Stomach (tissue), 9 donors: ENCODE data around the gene CD58. TPM values are rescaled to one million over a fixed set of nuclear protein-coding genes. Genes with fewer than 3 reads are reported as not detected.

Experiments used
- DNase-seq, 2 donors: peaks; one replicate each; pipeline versions ENCODE4 v3.0.0 to v3.0.0-alpha.2; 2013 to 2019
- H3K27ac ChIP-seq, 5 donors: fragments of 200-600 bp in 4 of 5; sonication (generic) in 4 of 5; one replicate each; pipeline ENCODE4 v1.5.1; 2013 to 2019; ENCODE audit warnings: mild to moderate bottlenecking in 1 of 5, moderate library complexity in 1 of 5
- H3K27me3 ChIP-seq, 3 donors: fragments of 200-600 bp; sonication (generic); one replicate each; pipeline ENCODE4 v1.5.1; 2017 to 2019; ENCODE audit warnings: mixed run types in 1 of 3
- H3K36me3 ChIP-seq, 4 donors: fragments of 200-600 bp; sonication (generic); 1 replicate in 3 of 4; 2 replicates in 1 of 4; pipeline ENCODE4 v1.5.1; 2016 to 2019
- H3K4me1 ChIP-seq, 4 donors: fragments of 200-600 bp; sonication (generic); one replicate each; pipeline ENCODE4 v1.5.1; 2016 to 2019
- H3K4me3 ChIP-seq, 4 donors: fragments of 200-600 bp; sonication (generic) in 3 of 4; one replicate each; pipeline ENCODE4 v1.5.1; 2016 to 2019; ENCODE audit warnings: mild to moderate bottlenecking in 1 of 4
- H3K9me3 ChIP-seq, 4 donors: fragments of 200-600 bp; sonication (generic); one replicate each; pipeline ENCODE4 v1.5.1; 2016 to 2019
- EP300 ChIP-seq: sonication (generic); formaldehyde crosslinking; IDR thresholded peaks from one replicate; pipeline ENCODE4 v1.6.1; 2017; ENCODE audit warnings: antibody characterized with exemption
- POLR2A ChIP-seq, 4 donors: fragments of 450-650 bp; IDR thresholded peaks; one replicate each; pipeline ENCODE4 v1.6.1; 2016; ENCODE audit warnings: antibody characterized with exemption in 4 of 4, control low read depth in 2 of 4, mild to moderate bottlenecking in 1 of 4, moderate library complexity in 1 of 4
- POLR2AphosphoS5 ChIP-seq, 3 donors: sonication (generic); formaldehyde crosslinking; IDR thresholded peaks; one replicate each; pipeline ENCODE4 v1.6.1; 2016; ENCODE audit warnings: antibody characterized with exemption in 3 of 3
- WGBS, 5 donors: extraction: QIAGEN DNeasy Blood & Tissue Kit in 3 of 5; methylation state at CpG; one replicate each; pipeline versions ENCODE4 v1.1.5 to v1.1.7; 2013 to 2018; 5-methylcytosine and 5-hydroxymethylcytosine counted together
- intact Hi-C: fragments of 100-400 bp; cut with DNase I; formaldehyde crosslinking; loops from one replicate; pipeline ENCODE4 v1.15.1; 2023; ENCODE audit warnings: low total_unique reads
- polyA plus RNA-seq, 3 donors: library from polyadenylated mRNA; stranded (reverse); fragments of 200-250 nt; gene quantifications; one replicate each; pipeline ENCODE4 v1.2.3, GENCODE V29; 2013
- total RNA-seq, 5 donors: library from RNA; depleted of rRNA; stranded (reverse); fragments of >200 nt; gene quantifications; one replicate each; pipeline versions ENCODE4 v1.1.0 to v1.2.3, GENCODE V29; 2014 to 2016
- TF ChIP-seq, protein P1 (sequence below), 7 experiments: fragments of 450-650 bp in 4 of 7; fragments of 200-600 bp in 3 of 7; sonication (generic) in 3 of 7; IDR thresholded peaks; one replicate each; pipeline ENCODE4 v1.5.1; 2016 to 2019; ENCODE audit warnings: antibody characterized with exemption in 7 of 7, control low read depth in 2 of 7, mild to moderate bottlenecking in 1 of 7
- donor health status: healthy with polysubstance abuse.
- donor health status: Bipolar disorder and iron deficiency.
- donor health status: healthy.

The CD58 gene
- total and polyA plus RNA-seq, 8 donors, result 1.2 to 48.8 (median 8.7) TPM

DNA sequence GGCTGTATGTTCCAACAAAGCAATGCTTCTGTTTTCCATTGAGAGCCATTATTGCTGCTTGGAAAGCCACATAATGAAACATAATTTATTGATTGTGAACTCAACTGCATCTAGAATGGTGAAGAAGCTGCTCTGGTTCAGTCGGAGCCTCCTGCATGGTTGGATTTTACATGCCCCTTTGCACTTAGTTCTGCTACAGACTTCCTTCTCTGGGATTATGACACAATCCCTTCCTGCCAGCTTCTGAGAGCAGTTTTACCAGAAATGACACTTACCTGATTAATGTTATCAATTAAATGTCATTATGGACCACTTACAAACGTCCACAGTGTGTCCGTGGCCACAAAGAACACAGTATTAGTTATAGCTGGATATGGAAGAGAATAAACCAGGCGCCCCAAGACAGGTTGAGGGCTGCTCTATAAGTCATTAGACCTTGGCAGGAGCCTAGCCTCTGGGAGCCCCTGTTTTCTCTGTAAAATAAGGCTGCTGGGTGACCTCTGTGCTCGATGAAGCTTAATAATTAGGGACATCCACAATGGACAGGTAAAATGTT, 7.0 kb upstream of the CD58 start:
- H3K27me3 ChIP-seq, result no peaks in the 10 kb centered on the region
- TF ChIP-seq EP300 (no peak), POLR2AphosphoS5 (IDR thresholded peaks at IDR 0.05) (no peak), POLR2A (IDR thresholded peaks at IDR 0.05) (no peak)
- TF ChIP-seq, protein P1, sequence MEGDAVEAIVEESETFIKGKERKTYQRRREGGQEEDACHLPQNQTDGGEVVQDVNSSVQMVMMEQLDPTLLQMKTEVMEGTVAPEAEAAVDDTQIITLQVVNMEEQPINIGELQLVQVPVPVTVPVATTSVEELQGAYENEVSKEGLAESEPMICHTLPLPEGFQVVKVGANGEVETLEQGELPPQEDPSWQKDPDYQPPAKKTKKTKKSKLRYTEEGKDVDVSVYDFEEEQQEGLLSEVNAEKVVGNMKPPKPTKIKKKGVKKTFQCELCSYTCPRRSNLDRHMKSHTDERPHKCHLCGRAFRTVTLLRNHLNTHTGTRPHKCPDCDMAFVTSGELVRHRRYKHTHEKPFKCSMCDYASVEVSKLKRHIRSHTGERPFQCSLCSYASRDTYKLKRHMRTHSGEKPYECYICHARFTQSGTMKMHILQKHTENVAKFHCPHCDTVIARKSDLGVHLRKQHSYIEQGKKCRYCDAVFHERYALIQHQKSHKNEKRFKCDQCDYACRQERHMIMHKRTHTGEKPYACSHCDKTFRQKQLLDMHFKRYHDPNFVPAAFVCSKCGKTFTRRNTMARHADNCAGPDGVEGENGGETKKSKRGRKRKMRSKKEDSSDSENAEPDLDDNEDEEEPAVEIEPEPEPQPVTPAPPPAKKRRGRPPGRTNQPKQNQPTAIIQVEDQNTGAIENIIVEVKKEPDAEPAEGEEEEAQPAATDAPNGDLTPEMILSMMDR (IDR thresholded peaks at IDR 0.05), result no peak
- peaks cover 0 to 7% (median 3%) of the 10 kb centered on the region in 4 donors for H3K36me3 ChIP-seq
- H3K4me3 ChIP-seq, result no peak overlapping the region
- H3K27ac ChIP-seq, result no peak overlapping the region
- peaks cover 12 to 29% (median 20%) of the 10 kb centered on the region in 4 donors for H3K4me1 ChIP-seq
- DNase-seq, result no peak
- intact Hi-C loops, result loop anchor here (10.0 kb wide), 1 partner anchor 477 kb away; no protein-coding TSS in a partner anchor
- WGBS, 5 donors, result 82 to 90% (median 88%) methylated on average over 5 of the region's 5 CpGs
- H3K9me3 ChIP-seq, result no peaks in the 10 kb centered on the region

DNA sequence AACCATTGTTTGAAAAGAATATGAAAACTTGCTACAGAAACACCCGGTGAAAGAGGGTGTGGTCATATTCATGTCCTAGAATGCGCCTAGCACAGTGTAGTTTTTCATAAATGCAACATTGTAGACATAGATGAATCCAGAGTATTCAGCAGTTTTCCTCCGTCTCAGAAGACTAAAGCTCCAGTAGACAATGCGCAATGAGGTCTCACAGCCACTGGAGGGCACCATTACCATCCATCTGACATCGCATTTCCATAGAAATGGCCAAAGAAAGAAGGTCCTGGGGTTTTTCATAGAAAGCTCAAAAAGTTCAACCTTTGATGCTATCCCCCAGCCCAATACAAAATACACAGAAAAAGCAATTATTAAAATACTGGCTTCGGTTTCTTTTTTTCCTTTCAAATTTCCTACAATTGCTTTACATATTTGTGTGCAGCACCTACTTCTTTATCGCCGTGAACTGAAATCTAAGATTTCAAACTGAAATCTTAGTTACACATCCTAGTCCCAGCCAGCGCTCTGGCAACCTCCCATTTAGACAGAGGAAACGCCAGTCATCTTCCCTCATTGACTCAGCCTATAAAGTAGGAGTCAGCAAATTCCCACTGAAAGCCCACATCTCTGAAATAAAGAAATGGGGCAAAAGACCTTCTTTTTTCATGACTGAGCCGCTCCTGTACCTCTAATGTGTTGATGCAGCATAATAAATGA, 3.9 kb upstream of the CD58 start:
- Histone ChIP-seq H3K4me1 (peaks cover 16 to 32% (median 23%) of the 10 kb centered on the region in 4 donors), H3K36me3 (peaks cover 0 to 6% (median 3%) of the 10 kb centered on the region in 4 donors), H3K27ac (no peak overlapping the region), H3K4me3 (no peak overlapping the region), H3K27me3 (no peaks in the 10 kb centered on the region), H3K9me3 (no peaks in the 10 kb centered on the region)
- intact Hi-C loops, result loop anchor here (10.0 kb wide), 1 partner anchor 480 kb away; no protein-coding TSS in a partner anchor
- TF ChIP-seq POLR2A (IDR thresholded peaks at IDR 0.05), result no peak
- peak in 2 of 3 donors; percentile 8 to 48 for TF ChIP-seq POLR2AphosphoS5 (IDR thresholded peaks at IDR 0.05)
- TF ChIP-seq, protein P1 (IDR thresholded peaks at IDR 0.05), result peak in 5 of 7 experiments; percentile 73 to 84 (median 81)
- DNase-seq, result peak; percentile 74 to 90
- WGBS, 5 donors, result 17 to 25% (median 20%) methylated on average over 11 of the region's 11 CpGs

DNA sequence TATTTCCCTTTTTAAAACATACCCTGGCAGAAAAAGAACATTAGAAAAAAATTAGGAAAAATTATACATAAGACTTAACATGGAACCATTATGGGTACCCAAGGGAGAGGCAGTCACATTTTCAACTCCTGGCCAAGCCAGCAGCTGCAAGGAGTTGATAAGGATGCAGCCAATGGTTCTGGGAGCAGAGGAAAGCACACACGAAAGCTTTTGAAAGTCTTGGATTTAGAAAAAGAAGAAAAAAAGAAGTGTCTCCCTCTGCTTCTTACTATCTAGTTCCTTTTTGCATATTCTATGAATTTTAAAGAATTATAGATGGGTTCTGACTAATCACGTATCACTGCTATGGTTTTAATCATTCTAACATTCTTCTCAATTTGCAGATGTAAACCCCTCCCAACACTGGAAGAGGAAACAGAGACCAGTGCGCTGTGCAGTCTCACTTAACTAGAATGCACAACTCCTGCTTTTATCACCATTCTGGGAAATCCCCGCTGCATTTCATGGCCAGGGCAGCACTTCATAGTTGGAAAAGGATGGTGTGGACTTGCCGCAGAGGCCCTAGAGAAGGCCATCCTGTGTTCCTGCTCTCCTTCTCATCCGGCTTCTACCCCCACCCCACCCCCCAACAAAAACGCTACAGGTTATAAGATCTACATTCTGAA, 2.7 kb upstream of the CD58 start:
- Histone ChIP-seq H3K9me3 (no peaks in the 10 kb centered on the region), H3K4me3 (no peak overlapping the region), H3K27me3 (no peaks in the 10 kb centered on the region), H3K36me3 (peaks cover 0 to 3% (median 0%) of the 10 kb centered on the region in 4 donors), H3K27ac (no peak overlapping the region), H3K4me1 (peaks cover 19 to 44% (median 32%) of the 10 kb centered on the region in 4 donors)
- intact Hi-C loops, result loop anchor here (10.0 kb wide), 1 partner anchor 481 kb away; no protein-coding TSS in a partner anchor
- 66 to 84% (median 79%) methylated on average over 7 of the region's 7 CpGs for WGBS, 5 donors
- DNase-seq, result no peak
- TF ChIP-seq POLR2A (IDR thresholded peaks at IDR 0.05) (no peak), EP300 (no peak), POLR2AphosphoS5 (IDR thresholded peaks at IDR 0.05) (no peak)
- TF ChIP-seq, protein P1 (IDR thresholded peaks at IDR 0.05), result no peak

DNA sequence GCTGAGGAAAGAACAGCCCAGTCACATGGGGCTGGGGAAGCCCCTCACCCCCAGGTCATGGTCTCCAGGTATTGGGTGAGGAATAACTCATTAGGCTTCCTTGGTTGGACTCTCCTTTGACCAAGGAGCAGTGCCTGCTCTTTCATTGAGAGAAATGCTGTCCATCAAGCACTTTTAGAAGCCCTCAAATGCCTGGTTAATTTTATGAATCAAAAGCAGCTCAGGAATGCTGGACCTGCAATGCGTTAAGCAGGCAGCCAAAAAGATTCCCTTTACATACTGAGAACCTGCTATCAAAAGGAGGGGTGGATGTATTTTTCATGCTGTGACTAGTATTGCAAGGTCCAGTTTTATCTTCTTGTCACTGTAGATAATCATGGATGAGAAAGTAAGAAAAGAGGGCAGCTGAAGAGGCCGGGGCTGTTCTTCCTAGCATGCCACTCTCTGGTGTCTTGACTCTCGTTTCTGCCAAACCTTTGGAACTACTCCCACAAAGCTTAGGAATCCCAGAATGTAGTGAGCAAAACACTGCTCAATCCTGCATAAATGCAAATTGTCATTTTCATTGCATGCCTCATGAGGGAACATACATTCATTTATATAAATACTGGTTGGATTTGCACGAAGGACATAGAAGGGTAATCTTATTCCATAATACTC, 2.1 kb upstream of the CD58 start:
- H3K4me1 ChIP-seq, result peaks cover 19 to 50% (median 32%) of the 10 kb centered on the region in 4 donors
- DNase-seq, result no peak
- H3K9me3 ChIP-seq, result no peaks in the 10 kb centered on the region
- no peaks in the 10 kb centered on the region for H3K27me3 ChIP-seq
- intact Hi-C loops, result loop anchor here (10.0 kb wide), 1 partner anchor 482 kb away; no protein-coding TSS in a partner anchor
- WGBS, 5 donors, result 83 to 92% (median 87%) methylated on average over 4 of the region's 4 CpGs
- peaks cover 0 to 3% (median 0%) of the 10 kb centered on the region in 4 donors for H3K36me3 ChIP-seq
- H3K27ac ChIP-seq, result no peak overlapping the region
- TF ChIP-seq, protein P1 (IDR thresholded peaks at IDR 0.05), result no peak
- TF ChIP-seq POLR2AphosphoS5 (IDR thresholded peaks at IDR 0.05) (no peak), POLR2A (IDR thresholded peaks at IDR 0.05) (no peak), EP300 (no peak)
- no peak overlapping the region for H3K4me3 ChIP-seq
